Ishikawa (cell line): Measurements from ENCODE around the gene TELO2.

ENCODE experiments used
- CEBPB ChIP-seq: IDR thresholded peaks from 2 replicates; pipeline ENCODE4 v1.6.1; 2012
- CREB1 ChIP-seq: IDR thresholded peaks from 2 replicates; pipeline ENCODE4 v1.6.1; 2012; ENCODE audit warnings: low read depth
- EGR1 ChIP-seq: IDR thresholded peaks from 2 replicates; pipeline ENCODE4 v1.6.1; 2012
- EP300 ChIP-seq: IDR thresholded peaks from 2 replicates; pipeline ENCODE4 v1.6.1; 2012; ENCODE audit warnings: borderline replicate concordance
- FOXM1 ChIP-seq: IDR thresholded peaks from 2 replicates; pipeline ENCODE4 v1.6.1; 2012; ENCODE audit warnings: low read depth, borderline replicate concordance
- NFIC ChIP-seq: IDR thresholded peaks from 2 replicates; pipeline ENCODE4 v1.6.1; 2012
- RAD21 ChIP-seq: IDR thresholded peaks from 2 replicates; pipeline ENCODE4 v1.6.1; 2012; ENCODE audit warnings: low read depth
- TAF1 ChIP-seq: IDR thresholded peaks from 2 replicates; pipeline ENCODE4 v1.6.1; 2012; ENCODE audit warnings: low read depth, mild to moderate bottlenecking
- TCF12 ChIP-seq: IDR thresholded peaks from 2 replicates; pipeline ENCODE4 v1.6.1; 2012; ENCODE audit warnings: low read depth
- TEAD4 ChIP-seq: IDR thresholded peaks from 2 replicates; pipeline ENCODE4 v1.6.1; 2012
- YY1 ChIP-seq: IDR thresholded peaks from 2 replicates; pipeline ENCODE4 v1.6.1; 2012; ENCODE audit warnings: low read depth
- ZBTB7A ChIP-seq: IDR thresholded peaks from 2 replicates; pipeline ENCODE4 v1.6.1; 2012; ENCODE audit warnings: low read depth
- TF ChIP-seq, protein P1 (sequence below): IDR thresholded peaks from 2 replicates; pipeline ENCODE4 v1.6.1; 2012
- TF ChIP-seq, protein P2 (sequence below): IDR thresholded peaks from 2 replicates; pipeline ENCODE4 v1.6.1; 2012
- TF ChIP-seq, protein P3 (sequence below): IDR thresholded peaks from 2 replicates; pipeline ENCODE4 v1.6.1; 2012; ENCODE audit warnings: low read depth, mild to moderate bottlenecking

Gene TELO2

DNA sequence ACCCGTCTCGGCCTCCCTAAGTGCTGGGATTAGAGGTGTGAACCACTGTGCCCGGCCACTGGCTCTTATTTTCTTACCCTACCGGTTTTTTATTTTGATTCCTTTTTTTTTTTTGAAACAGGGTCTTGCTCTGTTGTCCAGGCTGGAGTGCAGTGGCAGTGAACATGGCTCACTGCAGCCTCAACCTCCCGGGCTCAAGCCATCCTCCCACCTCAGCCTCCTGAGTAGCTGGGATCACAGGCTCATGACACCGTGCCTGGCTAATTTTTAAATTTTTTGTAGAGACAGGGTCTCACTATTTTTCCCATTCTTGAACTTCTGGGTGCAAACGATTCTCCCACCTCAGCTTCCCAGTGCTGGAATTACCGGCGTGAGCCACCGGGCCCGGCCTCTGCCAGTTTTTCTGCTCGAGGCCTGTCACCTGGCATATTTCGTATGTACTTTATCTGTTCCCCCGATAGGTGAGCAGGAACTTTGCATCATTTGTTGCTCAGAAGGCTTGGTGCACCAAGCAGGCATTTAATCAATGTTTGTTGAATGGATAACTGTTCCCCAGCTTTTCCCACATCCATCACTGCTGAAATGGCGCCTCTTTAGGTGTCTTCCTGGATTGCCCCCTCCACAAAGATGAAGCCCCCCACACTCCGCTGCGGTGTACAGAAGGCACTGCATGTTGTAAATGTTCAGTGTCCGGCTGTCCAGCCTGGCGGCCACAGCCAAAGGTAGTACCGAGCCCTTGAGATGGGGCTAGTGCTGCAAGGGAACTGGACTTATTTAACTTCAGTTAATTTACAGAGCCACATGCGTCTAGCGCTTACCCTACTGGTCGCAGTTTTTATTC is 858 bp upstream of the TELO2 start:
- TF ChIP-seq ZBTB7A (no peak), TCF12 (no peak), CEBPB (no peak)
- TF ChIP-seq, protein P1, sequence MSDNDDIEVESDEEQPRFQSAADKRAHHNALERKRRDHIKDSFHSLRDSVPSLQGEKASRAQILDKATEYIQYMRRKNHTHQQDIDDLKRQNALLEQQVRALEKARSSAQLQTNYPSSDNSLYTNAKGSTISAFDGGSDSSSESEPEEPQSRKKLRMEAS, result no peak

DNA sequence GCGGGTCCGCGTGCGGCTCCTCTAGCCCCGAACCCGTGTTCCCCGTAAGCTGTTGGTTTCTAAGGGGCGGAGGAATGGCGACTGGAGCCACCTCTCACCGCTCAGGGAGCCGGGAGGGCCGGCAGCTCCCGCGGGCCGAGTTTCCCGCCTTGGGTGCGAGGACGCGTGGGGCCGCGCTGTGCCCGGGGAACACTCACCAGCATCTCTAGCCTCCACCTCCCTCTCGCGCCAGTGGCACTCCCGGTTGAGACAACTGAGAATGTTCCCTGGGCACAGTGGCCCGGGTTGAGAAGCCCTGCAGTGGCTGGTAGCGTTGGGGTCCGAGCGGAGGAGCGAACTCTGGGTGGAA is 560 bp downstream of the TELO2 start:
- TF ChIP-seq ZBTB7A, result no peak
- TF ChIP-seq YY1, result 0 out of 2 replicates have a peak, but pooled peaks have one; percentile 22
- TF ChIP-seq, protein P1, result peak; percentile 30; the same call in 1 of the 2 replicates

DNA sequence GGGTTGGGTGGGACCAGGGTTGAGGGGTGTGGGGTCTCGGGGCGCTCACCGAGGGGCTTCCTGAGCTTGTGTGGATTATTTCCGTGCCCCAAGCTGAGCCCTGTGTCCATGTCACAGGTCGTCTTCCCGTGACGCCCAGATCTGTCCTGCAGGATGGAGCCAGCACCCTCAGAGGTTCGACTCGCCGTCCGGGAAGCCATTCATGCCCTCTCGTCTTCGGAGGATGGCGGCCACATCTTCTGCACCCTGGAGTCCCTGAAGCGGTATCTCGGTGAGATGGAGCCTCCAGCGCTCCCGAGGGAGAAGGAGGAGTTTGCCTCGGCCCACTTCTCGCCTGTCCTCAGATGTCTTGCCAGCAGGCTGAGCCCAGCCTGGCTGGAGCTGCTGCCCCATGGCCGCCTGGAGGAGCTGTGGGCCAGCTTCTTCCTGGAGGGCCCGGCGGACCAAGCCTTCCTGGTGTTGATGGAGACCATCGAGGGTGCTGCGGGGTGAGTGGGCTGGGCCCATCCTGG is 1.0 kb downstream of the TELO2 start:
- TF ChIP-seq RAD21, result no peak
- no peak for TF ChIP-seq CREB1
- no peak for TF ChIP-seq CEBPB
- TF ChIP-seq, protein P2, sequence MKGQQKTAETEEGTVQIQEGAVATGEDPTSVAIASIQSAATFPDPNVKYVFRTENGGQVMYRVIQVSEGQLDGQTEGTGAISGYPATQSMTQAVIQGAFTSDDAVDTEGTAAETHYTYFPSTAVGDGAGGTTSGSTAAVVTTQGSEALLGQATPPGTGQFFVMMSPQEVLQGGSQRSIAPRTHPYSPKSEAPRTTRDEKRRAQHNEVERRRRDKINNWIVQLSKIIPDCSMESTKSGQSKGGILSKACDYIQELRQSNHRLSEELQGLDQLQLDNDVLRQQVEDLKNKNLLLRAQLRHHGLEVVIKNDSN, result no peak
- TF ChIP-seq ZBTB7A, result no peak
- TF ChIP-seq EP300, result no peak
- TF ChIP-seq TAF1, result no peak
- TF ChIP-seq EGR1, result no peak
- TF ChIP-seq FOXM1, result no peak
- TF ChIP-seq NFIC, result no peak
- TF ChIP-seq, protein P3, sequence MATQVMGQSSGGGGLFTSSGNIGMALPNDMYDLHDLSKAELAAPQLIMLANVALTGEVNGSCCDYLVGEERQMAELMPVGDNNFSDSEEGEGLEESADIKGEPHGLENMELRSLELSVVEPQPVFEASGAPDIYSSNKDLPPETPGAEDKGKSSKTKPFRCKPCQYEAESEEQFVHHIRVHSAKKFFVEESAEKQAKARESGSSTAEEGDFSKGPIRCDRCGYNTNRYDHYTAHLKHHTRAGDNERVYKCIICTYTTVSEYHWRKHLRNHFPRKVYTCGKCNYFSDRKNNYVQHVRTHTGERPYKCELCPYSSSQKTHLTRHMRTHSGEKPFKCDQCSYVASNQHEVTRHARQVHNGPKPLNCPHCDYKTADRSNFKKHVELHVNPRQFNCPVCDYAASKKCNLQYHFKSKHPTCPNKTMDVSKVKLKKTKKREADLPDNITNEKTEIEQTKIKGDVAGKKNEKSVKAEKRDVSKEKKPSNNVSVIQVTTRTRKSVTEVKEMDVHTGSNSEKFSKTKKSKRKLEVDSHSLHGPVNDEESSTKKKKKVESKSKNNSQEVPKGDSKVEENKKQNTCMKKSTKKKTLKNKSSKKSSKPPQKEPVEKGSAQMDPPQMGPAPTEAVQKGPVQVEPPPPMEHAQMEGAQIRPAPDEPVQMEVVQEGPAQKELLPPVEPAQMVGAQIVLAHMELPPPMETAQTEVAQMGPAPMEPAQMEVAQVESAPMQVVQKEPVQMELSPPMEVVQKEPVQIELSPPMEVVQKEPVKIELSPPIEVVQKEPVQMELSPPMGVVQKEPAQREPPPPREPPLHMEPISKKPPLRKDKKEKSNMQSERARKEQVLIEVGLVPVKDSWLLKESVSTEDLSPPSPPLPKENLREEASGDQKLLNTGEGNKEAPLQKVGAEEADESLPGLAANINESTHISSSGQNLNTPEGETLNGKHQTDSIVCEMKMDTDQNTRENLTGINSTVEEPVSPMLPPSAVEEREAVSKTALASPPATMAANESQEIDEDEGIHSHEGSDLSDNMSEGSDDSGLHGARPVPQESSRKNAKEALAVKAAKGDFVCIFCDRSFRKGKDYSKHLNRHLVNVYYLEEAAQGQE, result no peak
- no peak for TF ChIP-seq YY1
- TF ChIP-seq TEAD4, result no peak
- TF ChIP-seq, protein P1, result no peak
- no peak for TF ChIP-seq TCF12

DNA sequence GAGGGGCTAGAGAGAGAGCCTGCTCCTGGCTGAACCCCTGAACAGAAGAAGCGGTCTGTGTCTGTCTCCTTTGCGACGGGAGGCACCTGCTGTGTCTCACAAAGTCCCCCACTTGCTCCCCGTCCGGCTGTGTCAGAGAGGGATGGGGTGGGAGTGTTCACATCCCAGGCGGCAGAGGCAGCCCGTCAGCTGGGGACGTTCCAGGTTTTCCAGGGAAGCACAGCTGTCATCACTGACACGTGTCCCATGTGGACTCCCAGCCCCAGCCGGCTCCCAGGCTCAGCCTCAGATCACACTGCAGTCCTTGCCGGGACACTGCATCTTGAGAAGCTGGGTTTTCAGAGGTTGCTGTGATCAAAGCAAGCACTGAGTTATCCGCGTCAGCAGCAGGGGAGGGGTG is 1.6 kb downstream of the TELO2 start:
- TF ChIP-seq TCF12 (no peak), RAD21 (no peak), NFIC (no peak), ZBTB7A (no peak), YY1 (no peak), CREB1 (no peak), CEBPB (no peak), EP300 (no peak), TEAD4 (no peak), EGR1 (no peak), FOXM1 (no peak), TAF1 (no peak)
- TF ChIP-seq, protein P1, result no peak
- TF ChIP-seq, protein P3, result no peak
- TF ChIP-seq, protein P2, result no peak

DNA sequence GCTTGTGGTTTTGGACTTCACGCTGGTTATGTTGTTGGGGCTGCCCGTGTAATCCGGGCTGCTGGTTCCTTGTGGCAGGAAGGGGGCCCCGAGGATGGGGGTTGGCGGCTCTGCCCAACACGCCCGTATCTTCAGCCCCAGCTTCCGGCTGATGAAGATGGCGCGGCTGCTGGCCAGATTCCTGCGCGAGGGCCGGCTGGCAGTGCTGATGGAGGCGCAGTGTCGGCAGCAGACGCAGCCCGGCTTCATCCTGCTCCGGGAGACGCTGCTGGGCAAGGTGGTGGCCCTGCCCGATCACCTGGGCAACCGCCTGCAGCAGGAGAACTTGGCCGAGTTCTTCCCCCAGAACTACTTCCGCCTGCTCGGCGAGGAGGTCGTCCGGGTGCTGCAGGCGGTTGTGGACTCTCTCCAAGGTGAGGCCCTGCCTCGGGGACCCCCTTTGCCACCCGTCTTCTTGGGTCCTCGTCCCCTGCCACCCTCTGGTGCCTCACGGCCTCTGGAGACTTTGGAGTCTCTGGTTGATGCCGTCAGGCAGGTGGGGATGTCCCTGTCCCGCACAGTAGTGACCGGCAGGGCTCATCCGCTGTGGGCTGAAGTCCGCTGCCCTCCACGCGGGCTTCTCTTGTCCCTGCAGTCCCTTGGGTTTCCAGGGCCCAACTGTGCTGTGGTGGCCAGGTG is 2.2 kb downstream of the TELO2 start:
- TF ChIP-seq ZBTB7A (no peak), EGR1 (no peak), TAF1 (no peak), RAD21 (no peak), YY1 (no peak), TCF12 (no peak), FOXM1 (no peak), NFIC (no peak), CREB1 (no peak), TEAD4 (no peak), EP300 (no peak)
- TF ChIP-seq, protein P3, result no peak
- TF ChIP-seq, protein P2, result no peak
